Breast epithelium (tissue), 3 donors: Measurements from ENCODE around the gene WDHD1.

ENCODE experiments used
- CTCF ChIP-seq, 3 donors: fragments of 450-650 bp; IDR thresholded peaks; one replicate each; pipeline ENCODE4 v1.5.1; 2016 to 2017; ENCODE audit warnings: antibody characterized with exemption in 3 of 3, mild to moderate bottlenecking in 3 of 3, moderate library complexity in 3 of 3
- POLR2AphosphoS5 ChIP-seq, 3 donors: sonication (generic); formaldehyde crosslinking; IDR thresholded peaks; one replicate each; pipeline ENCODE4 v1.6.1; 2017; ENCODE audit warnings: antibody characterized with exemption in 3 of 3

- no peak for TF ChIP-seq CTCF (IDR thresholded peaks at IDR 0.05)
- TF ChIP-seq POLR2AphosphoS5 (IDR thresholded peaks at IDR 0.05) = no peak
These were observed 91.8 kb downstream of the WDHD1 start for GRCh38 chr14:54935100-54935499.
